AG10803 (cell line): Measurements from ENCODE around the gene OPN1SW.
A peak's percentile ranks its signal among the peaks of the same experiment; 100 is the strongest.

Experiments used
- DNase-seq: peaks from one replicate; pipeline ENCODE4 v3.0.0; 2010; ENCODE audit warnings: low read depth
- H3K4me3 ChIP-seq: 2 replicates; pipeline ENCODE4 v1.5.1; 2011; ENCODE audit warnings: mild to moderate bottlenecking, low read length, control low read depth
- TF ChIP-seq, protein P1 (sequence below): conservative IDR thresholded peaks from 2 replicates; pipeline ENCODE4 v1.5.1; 2011; ENCODE audit warnings: mild to moderate bottlenecking, low read length, control low read depth, inconsistent platforms

The OPN1SW gene

GRCh38 chr7:128747327-128748079 lies 28.1 kb downstream of the OPN1SW start:
- H3K4me3 ChIP-seq = no peak overlapping the region
- TF ChIP-seq, protein P1, sequence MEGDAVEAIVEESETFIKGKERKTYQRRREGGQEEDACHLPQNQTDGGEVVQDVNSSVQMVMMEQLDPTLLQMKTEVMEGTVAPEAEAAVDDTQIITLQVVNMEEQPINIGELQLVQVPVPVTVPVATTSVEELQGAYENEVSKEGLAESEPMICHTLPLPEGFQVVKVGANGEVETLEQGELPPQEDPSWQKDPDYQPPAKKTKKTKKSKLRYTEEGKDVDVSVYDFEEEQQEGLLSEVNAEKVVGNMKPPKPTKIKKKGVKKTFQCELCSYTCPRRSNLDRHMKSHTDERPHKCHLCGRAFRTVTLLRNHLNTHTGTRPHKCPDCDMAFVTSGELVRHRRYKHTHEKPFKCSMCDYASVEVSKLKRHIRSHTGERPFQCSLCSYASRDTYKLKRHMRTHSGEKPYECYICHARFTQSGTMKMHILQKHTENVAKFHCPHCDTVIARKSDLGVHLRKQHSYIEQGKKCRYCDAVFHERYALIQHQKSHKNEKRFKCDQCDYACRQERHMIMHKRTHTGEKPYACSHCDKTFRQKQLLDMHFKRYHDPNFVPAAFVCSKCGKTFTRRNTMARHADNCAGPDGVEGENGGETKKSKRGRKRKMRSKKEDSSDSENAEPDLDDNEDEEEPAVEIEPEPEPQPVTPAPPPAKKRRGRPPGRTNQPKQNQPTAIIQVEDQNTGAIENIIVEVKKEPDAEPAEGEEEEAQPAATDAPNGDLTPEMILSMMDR = no peak
- no peak for DNase-seq

GRCh38 chr7:128745706-128746105 lies 29.9 kb downstream of the OPN1SW start:
- DNase-seq = no peak
- TF ChIP-seq, protein P1 = no peak
- no peak overlapping the region for H3K4me3 ChIP-seq

DNA sequence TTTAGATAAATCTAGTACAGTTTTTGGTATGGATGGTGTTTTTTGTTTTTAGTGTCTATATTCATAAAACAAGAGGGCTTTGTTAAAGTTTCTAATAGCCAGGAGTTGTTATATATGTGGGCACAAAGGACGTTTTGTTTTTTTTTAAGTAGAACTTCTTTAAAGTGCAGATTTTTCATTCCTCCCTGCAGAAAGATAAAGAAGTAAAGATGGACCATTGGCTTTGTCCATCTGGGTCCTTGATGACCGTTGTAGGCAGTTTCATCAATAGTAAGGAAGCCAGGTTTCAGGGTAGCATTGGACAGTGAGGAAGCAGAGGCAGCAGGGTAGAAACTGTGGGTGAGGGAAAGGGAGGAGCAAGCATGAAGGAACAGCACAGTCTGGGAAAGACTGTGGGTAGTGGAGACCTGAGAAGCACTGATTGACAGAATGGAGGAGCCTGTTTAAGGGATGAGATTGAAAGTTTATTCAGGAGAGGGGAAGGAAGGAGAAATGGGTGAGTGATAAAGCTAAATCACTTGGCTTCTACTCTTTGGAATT lies 31.2 kb downstream of the OPN1SW start:
- DNase-seq = no peak
- no peak overlapping the region for H3K4me3 ChIP-seq
- TF ChIP-seq, protein P1 = no peak

GRCh38 chr7:128743112-128743772 lies 32.4 kb downstream of the OPN1SW start:
- TF ChIP-seq, protein P1 = no peak
- peak overlapping the region; percentile 3; the same call in 1 of the 2 replicates for H3K4me3 ChIP-seq
- DNase-seq = no peak

DNA sequence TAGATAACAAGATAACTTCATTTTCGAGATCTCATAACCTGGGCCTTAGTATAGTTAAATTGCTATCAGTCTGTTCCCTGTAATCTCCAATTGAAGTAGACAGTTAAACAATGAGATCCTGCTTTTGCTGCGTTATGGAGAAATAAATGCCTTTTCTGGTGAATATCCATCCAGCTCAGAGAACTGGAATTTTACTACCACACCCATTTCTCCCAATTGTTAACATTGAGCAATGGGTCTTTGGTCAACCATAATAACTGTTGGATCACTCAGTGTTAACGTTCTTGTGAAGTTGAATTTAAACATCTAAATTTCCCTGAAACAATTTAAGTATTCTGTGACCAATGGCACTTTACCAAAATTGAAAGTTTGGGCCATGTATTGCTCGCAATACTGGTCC lies 33.4 kb downstream of the OPN1SW start:
- TF ChIP-seq, protein P1 = no peak
- H3K4me3 ChIP-seq = peak overlapping the region; percentile 98
- peak; percentile 90 for DNase-seq

DNA sequence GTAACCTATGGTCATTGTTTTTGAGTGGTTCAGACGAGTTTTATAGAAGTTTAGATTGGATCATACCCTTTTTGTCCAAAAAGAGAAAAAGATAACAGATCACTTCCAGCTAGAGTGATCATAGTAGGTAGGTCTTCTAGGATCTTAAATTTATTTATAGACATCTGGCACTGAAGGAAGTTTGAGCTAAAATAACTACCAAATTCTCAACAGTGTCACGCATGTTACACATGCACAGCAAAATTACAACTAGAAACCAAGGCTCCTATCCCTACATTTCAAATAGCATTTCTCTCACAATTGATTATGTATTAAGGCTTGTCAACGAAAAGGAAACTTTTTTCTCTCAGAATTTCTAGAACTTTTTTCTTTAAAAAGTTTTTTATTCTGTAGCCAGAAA lies 34.1 kb downstream of the OPN1SW start:
- TF ChIP-seq, protein P1 = no peak
- peak; percentile 22 for DNase-seq
- peak overlapping the region; percentile 98 for H3K4me3 ChIP-seq

- peak overlapping the region; percentile 98 for H3K4me3 ChIP-seq
- DNase-seq = peak; percentile 43
Observed at GRCh38 chr7:128740996-128741395, 34.6 kb downstream of the OPN1SW start.

More at GRCh38 chr7:128740996-128741395, 34.6 kb downstream of the OPN1SW start:
- TF ChIP-seq, protein P1 = no peak
